ENCODE data around the gene C1orf141.
"Not testable (repeated sequence)": the region's sequence is repeated elsewhere in the genome, so short reads cannot be mapped to it uniquely, and the experiment has no call there.

C1orf141 gene

DNA sequence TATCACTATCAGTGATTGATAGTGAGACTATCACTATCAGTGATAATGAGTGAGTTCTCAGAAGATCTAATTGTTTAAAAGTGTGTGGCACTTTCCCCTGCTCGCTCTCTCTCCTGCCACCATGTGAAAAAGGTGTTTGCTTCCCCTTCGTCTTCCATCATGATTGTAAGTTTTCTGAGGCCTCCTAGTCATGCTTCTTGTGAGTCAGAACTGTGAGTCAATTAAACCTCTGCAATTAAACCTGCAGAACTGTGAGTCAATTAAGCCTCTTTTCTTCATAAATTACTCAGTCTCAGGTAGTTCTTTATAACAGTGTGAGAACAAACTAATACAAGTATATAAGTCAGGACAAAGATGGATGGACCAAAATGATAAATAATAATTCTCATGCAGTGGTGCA, 24.5 kb upstream of the C1orf141 start:
- no peak overlapping the region for H3K4me3 ChIP-seq (ENCODE audit: low read depth, low read length)
- no peak for DNase-seq (ENCODE audit: low read depth)
- TF ChIP-seq, protein P1, sequence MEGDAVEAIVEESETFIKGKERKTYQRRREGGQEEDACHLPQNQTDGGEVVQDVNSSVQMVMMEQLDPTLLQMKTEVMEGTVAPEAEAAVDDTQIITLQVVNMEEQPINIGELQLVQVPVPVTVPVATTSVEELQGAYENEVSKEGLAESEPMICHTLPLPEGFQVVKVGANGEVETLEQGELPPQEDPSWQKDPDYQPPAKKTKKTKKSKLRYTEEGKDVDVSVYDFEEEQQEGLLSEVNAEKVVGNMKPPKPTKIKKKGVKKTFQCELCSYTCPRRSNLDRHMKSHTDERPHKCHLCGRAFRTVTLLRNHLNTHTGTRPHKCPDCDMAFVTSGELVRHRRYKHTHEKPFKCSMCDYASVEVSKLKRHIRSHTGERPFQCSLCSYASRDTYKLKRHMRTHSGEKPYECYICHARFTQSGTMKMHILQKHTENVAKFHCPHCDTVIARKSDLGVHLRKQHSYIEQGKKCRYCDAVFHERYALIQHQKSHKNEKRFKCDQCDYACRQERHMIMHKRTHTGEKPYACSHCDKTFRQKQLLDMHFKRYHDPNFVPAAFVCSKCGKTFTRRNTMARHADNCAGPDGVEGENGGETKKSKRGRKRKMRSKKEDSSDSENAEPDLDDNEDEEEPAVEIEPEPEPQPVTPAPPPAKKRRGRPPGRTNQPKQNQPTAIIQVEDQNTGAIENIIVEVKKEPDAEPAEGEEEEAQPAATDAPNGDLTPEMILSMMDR (IDR thresholded peaks at IDR 0.05; ENCODE audit: low read depth, low read length, missing control alignments): no peak

- no peak for DNase-seq (ENCODE audit: low read depth)
- TF ChIP-seq, protein P1 (IDR thresholded peaks at IDR 0.05; ENCODE audit: low read depth, low read length, missing control alignments): no peak
- H3K4me3 ChIP-seq (ENCODE audit: low read depth, low read length): no peak overlapping the region
Measured at GRCh38 chr1:67158401-67158800, 23.6 kb upstream of the C1orf141 start.

DNA sequence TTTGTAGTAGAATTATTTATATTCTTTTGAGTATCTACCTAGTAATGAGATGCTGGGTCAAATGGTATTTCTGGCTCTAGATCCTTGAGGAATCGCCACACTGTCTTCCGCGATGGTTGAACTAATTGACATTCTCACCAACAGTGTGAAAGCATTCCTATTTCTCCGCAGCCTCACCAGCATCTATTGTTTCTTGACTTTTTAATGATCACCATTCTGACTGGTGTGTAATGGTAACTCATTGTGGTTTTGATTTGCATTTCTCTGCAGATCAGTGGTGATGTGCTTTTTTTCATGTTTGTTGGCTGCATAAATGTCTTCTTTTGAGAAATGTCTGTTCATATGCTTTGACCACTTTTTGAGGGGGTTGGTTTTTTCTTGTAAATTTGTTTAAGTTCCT, 16.2 kb upstream of the C1orf141 start:
- TF ChIP-seq, protein P1 (IDR thresholded peaks at IDR 0.05; ENCODE audit: low read depth, low read length, missing control alignments): no peak

GRCh38 chr1:67149179-67149770, 14.5 kb upstream of the C1orf141 start:
- DNase-seq (ENCODE audit: low read depth): peak; percentile 62
- no peak overlapping the region for H3K4me3 ChIP-seq (ENCODE audit: low read depth, low read length)
- TF ChIP-seq, protein P1 (IDR thresholded peaks at IDR 0.05; ENCODE audit: low read depth, low read length, missing control alignments): peak; percentile 88

More for the DNA sequence above, 16.2 kb upstream of the C1orf141 start:
- DNase-seq (ENCODE audit: low read depth): no peak
- H3K4me3 ChIP-seq (ENCODE audit: low read depth, low read length): no peak overlapping the region

DNA sequence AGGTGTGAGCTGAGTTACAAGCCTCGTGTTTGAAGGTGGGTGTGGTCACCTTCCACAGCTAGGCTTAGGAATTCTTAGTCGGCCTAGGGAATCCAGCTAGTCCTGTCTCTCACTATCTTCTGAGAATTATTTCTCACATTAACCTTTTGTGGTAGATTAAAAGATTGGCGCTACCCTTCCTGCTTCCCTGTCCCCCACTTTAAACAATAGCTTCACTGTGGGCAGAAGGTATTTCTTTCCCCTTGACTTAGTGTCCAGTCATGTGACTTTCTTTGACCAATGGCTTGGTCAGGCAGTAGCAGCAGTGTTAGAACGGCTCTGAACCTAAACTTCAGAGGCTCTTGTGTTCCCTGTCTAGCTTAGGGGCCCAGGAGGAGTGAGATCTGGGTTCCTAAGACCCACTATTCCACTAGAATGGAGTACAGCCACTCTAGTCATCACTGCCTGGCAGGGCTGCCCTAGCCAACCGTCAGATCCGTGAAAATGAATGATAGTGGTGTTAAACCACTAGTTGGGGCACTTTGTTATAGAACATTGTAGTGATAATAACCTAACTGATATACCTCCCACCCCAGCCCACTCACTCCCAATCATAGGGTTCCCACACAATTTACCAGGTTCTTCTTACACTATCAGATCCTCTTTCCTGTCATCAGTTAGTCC, 13.9 kb upstream of the C1orf141 start:
- H3K4me3 ChIP-seq (ENCODE audit: low read depth, low read length): no peak overlapping the region
- DNase-seq (ENCODE audit: low read depth): no peak
- TF ChIP-seq, protein P1 (IDR thresholded peaks at IDR 0.05; ENCODE audit: low read depth, low read length, missing control alignments): no peak

DNA sequence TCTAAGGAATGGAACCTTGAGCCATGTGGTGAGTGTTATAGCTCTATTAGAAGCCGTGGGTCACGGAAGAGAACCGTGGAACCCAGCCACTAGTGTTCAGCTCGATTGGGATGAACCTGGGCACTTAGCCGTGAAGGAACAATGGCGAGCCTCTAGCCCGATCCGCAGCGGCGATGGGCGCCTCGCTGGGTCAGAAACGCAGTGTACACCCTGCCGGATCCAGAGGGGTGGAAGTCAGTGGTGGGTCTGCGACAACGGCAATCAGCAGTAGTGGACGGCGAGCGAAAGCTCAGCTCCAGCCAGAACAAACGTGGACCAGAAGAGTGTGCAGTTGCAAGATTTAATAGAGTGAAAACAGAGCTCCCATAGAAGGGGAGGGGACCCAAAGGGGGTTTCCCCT, 13.2 kb upstream of the C1orf141 start:
- DNase-seq (ENCODE audit: low read depth); H3K4me3 ChIP-seq (ENCODE audit: low read depth, low read length): not testable (repeated sequence)

GRCh38 chr1:67146539-67146938, 11.8 kb upstream of the C1orf141 start:
- TF ChIP-seq, protein P1 (IDR thresholded peaks at IDR 0.05; ENCODE audit: low read depth, low read length, missing control alignments): no peak
- no peak for DNase-seq (ENCODE audit: low read depth)
- no peak overlapping the region for H3K4me3 ChIP-seq (ENCODE audit: low read depth, low read length)
